Measurements from ENCODE around the gene REEP3.
"Not testable (repeated sequence)": the region's sequence is repeated elsewhere in the genome, so short reads cannot be mapped to it uniquely, and the experiment has no call there.

Gene REEP3

DNA sequence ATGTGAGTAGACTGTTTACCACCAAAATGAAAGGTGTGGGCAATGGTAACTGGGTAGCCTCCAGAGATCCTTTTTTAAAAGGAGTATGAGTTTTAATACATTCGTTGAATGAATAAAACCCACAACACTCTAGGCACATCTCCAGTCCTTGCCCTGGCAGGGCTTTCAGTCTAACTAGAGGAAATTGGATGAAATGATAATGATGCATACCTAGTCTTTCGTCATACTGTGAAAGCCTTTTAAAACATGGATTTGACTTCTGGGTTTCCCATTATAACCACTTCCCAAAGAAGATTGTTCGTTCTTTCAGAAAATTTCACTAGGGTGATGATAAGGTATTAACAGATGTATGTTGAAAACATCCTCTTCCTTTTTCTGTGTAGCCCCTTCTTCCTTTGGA lies 110.8 kb downstream of the REEP3 start:
- DNase-seq, result no peak

DNA sequence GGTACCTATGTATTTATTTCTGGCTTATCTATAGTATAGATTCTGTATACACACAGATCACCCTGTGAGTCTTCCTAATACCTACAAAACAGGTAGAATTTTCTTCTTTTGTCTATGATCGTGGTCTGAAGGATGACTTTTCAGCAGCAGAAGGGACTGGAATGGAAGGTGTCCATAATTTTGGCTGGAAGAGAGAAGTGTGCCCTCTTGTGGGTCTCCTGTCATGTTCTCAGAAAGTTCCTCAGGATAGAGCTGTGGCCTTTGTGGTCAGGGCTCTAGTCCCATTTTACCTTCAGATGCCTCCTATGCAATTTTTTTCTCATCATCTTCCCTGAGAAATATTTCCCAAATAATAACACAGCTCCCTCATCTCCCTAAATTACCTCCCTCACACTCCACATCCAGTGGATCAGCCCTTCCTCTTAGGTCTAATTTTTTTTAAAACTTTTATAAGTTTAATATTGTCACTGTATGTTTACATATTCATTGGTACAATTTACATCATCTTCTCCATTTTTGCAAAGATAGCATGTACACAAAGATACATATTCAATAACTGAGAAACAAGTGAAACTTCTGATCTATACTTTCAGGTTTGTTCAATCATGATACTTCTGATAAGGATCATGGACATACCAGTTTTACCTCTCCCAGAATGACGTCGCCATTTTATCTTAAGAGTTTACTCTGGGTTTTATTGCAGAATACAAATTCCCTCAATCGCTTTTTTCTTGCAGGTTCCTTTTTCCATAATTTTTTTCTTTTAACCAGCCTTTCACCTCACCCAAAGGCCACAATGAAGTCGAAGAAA lies 112.7 kb downstream of the REEP3 start:
- no peak for DNase-seq

DNA sequence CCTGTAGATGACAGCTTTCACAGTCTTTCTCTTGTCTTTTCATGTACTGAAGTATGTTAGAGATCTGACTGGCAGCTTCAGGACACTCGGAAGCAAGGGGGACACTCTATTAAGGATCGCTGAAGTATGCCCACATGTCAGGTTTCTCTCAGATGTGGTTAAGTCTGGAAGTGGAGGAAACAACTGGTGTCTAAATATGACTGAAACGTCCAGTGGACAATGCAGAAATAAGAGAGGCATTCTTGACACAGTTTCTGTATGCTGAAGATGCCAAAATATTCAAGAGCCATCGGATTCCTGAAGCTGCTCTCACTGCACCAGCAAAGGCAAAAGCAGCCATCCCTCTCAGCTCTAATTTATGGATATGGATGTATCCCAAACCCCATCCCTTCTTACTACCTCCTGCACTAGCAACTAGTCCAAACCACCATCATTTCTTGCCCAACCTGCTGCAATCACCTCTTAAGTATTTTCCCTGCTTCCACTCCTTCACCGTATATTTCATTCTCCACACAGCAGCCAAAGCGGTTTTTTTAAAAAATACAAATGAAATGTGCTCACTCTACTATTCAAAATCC lies 113.4 kb downstream of the REEP3 start:
- no peak for DNase-seq

DNA sequence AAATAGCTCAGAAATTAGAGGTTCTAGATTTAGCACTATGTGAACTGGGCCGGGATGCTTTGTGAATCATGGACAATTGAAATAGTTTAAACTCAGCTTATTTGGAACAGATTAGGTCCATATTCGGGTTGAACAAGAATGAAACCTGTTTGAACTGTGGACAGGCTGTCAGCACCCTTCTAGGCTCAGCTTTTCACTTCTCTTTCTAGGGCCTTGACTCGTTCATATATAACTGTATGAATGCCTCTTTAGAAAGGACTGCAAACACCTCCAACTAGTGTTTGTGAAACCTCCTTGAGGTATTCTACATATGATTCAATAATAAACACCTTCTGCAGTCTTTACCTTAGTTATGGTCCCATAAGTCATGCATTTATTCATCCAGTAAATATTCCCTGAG lies 115.6 kb downstream of the REEP3 start:
- DNase-seq, result no peak

DNA sequence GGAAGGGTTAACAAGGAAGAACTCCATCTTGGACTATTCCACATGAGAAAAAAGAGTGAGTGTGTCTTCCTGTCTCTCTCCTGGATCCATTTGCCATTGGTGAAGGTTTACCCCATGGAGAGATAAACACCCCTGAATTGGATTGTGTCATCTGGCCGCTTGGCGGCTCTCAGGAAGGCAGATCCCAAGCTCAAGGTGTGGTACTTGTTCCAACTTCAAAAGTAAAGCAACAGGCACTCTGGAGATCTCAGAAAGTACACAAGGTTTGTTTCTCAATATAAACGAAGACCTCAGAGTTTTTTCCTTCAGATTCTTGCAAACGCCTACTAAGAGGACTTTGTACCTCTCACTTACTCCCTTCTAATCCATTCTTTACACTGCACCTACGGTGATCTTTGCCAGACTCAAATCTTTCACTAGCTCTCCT lies 116.7 kb downstream of the REEP3 start:
- DNase-seq, result no peak

DNA sequence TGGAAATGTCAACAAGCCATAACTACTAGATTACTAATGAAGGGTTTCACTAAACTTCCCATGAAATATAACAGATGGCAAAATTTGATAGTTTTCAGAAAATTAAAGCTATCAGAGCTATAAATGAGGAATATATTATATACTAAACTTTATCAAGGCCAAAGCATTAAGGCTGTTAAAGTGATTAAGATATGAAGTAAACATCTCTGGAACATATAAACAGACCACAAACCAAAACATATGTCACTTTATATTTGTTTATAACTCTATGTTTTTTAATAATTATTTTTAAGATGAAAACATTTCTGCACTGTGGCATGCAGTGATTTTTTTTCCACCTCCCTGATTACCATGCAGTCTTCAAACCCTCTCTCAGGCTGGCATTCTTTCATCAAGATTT lies 120.2 kb downstream of the REEP3 start:
- DNase-seq, result no peak

DNA sequence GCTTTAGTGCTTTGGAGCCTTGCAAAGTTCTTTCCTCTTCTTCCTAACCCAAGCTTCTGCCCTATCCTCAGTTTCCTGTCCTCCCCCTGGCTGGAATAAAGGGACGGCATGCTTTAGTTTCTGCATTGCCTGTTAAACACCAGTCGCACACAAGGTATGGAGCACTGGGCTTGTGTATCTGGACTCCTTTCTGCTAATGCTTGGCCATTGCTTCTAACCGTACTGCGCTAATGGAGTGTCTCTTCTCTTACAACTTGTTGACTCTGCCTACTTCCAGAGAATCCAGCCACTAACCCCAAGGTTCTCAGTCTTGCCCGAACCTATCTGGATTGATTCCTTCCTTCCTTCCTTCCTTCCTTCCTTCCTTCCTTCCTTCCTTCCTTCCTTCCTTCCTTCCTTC lies 120.6 kb downstream of the REEP3 start:
- DNase-seq, result no peak

DNA sequence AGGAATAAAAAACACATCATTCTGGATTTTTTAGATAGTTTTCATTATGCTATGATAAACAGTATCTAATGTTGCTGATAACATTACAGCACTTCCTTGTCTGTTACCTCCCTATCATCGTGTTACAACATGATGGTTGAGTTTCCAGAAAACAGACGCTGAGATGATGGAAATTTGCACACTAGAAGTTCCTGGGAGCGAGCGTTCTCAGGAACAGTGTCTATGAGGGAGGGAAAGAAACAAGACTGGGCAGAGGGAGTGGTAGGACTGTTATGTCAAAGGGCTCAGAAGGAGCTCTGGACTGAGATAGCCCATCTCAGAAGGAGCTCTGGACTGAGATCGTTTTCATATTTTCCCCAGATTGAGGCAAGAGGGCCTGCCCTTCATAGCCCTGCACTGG lies 121.6 kb downstream of the REEP3 start:
- no peak for DNase-seq

DNA sequence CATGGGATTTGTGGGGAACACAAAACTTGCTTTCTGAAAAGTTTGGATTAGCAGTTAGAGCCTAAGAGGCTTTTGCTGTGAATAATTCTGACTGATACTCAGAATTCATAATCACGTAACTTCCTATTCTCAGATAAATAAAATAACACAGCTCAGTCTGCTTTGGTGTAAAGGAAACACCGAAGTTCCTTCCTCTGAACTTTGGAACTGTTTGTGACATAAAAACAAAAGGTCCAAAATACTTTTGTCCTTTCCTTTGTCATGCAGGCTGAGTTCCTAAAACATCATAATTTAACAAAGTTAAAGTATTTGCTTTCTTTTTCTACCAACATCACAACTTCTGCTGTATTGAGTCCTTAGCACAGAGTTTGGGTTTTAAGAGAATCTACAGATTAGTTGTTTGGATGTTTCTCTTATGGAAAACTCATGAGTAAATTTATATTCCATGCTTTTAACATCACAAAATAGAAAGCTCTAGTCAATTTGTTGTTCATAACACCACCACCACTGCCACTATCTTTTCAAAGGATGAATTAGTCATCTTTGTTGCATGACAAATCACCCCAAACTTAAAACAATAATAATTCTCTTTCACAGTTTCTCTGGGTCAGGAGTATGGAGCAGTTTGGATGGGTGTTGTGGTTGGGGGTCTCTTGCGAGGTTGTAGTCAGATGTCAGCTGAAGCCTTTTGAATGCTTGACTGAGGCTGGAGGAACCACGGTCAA lies 123.4 kb downstream of the REEP3 start:
- no peak for DNase-seq

DNA sequence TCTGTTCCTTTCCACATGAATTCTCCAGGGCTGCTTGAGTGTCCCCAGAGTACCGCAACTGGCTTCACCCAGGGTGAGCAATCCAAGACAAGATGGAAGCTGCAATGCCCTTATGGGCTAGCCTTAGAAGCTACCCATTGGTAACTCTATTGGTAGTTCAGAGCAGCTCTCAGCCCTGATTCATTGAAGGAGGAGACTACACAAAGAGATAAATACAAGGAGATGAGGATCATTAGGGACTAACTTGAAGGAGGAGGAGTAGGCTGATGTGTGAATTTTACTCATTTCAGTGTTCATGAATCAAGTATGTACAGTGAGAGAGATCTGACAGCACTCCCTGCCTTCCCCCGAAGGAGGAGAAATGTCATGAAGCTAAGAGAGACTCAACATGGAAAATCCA lies 124.0 kb downstream of the REEP3 start:
- DNase-seq, result no peak

DNA sequence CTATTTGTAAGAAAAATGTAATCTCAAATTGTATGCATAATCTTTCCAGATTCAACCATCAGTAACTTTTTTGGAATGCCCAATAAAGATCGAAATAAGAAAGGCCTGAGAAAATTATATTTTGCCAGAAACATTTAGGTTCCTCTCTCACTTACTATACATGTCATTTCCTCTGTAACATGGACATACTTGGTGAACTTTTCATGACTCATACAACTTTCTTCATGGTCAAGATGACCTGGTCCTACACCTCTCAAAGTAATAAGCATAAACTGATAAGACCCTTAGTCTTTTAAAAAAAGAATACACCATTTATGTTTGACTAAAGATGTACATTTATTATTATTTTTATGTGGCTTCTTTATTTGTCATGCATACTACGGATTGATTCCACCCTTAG lies 125.3 kb downstream of the REEP3 start:
- no peak for DNase-seq

DNA sequence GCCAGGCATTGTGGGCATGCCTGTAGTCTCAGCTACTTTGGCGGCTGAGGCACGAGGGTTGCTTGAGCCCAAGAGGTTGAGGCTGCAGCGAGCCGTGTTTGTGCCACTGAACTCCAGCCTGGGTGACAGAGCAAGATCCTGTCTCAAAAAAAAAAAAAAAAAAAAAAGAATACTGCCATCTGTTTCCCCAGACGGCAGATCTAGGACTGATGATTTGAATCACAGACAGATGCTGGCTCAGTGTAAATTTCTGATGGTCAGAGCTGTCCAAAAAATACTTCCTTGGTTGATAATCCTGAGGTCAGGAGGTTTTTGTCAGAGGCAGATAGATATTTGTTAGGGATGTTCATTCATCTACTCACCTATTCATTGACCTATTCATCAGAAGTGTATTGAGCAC lies 130.7 kb downstream of the REEP3 start:
- no peak for DNase-seq

DNA sequence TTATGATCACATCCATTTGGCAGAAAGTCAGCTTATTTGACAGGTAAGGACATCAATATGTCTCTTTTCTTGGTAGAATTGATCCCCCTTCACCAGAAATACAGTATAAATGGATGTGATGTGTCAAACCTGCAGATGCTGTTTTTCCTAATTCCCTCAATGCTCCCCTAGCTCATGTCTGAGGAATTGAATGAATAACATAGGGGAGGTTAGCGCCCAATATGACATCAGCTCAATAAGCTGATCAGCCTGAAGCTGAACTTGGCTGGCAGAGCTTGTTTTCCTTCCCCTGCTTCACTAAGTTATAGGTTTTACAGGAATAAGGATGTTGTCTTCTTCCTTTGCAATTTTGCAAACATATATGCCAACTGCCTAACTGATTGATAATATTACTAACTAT lies 132.5 kb downstream of the REEP3 start:
- no peak for DNase-seq

DNA sequence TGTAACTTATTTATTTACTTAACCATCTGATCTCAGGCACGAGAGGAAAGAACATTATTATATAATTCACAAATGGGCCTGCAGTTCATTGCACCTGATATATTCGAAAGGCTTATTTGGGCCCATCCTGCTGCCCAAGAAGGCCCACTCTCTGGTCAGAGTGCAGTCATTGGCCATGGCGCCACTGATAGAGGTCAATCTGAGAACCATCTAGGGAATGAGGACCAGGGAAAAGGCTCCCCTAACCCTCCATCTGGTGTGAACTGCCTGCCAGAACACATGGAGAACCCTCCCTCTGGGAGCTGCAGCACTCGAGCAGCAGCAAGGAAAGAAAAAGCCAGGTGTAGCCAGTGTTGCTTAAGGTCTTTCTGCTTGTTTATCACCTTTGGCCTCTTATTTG lies 136.6 kb downstream of the REEP3 start:
- DNase-seq, result no peak

DNA sequence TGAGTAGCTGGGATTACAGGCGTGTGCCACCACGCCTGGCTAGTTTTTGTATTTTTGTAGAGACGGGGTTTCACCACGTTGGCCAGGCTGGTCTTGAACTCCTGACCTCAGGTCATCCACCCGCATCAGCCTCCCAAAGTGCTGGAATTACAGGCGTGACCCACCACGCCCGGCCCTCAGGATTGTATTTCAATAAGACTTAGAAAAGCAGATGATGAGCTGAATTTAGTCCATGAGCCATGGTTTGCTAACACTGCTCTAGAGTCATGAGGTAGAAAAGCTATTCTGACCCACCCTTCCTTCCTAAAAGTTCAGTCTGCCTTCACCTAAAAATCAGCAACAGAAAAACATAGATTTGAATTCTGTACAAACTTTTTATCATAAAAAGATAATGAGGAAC lies 139.7 kb downstream of the REEP3 start:
- DNase-seq, result not testable (repeated sequence)

DNA sequence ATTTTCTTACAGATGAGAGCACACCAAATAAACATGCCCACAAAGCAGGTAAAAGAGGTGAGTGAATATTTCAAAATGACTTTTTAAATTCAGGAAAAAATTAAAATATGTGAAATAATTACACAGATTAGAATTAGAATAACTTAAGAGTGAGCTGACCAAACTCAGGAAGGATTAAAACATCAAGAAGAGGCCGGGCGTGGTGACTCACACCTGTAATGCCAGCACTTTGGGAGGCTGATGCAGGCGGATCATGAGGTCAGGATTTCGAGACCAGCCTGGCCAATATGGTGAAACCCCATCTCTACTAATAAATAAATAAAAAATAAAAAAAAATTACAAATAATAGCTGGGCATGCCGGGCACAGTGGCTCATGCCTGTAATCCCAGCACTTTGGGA lies 140.1 kb downstream of the REEP3 start:
- no peak for DNase-seq

DNA sequence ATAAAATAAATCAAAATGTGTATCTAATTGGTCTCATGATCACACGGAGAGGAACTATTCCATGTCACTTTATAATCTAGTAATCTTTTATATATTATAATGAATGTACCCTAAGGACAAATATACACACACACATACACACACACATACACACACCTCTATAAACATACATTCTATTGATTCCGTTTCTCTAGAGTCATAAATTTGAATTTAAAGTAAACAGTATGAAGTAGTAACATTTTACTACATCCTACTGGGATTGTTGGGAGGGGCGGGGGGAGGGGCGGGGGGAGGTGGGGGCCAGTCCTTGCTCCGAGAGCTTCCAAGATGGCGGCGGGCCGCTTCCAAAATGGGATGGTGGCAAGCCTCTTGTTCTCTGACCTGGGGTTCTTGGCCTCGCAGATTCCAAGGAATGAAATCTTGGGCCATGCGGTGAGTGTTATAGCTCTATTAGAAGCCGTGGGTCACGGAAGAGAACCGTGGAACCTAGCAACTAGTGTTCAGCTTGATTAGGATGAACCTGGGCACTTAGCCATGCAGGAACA lies 143.2 kb downstream of the REEP3 start:
- DNase-seq, result no peak

DNA sequence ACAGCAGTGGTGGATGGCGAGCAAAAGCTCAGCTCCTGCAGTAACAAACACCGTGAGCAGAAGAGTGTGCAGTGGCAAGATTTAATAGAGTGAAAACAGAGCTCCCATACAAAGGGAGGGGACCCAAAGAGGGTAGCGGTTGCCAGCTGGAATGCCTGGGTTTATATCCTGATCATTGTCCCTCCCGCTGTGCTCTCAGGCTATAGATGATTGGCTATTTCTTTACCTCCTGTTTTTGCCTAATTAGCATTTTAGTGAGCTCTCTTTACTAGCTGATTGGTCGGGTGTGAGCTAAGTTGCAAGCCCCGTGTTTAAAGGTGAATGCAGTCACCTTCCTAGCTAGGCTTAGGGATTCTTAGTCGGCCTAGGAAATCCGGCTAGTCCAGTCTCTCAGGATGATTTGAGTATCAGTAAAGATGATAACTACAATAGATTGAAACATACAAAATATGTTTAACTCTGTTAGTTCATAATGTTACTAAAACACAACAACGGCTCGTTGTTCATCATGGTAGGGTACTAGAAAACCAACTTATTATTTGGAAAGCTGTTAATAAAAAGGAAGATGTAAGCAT lies 143.9 kb downstream of the REEP3 start:
- DNase-seq, result not testable (repeated sequence)

DNA sequence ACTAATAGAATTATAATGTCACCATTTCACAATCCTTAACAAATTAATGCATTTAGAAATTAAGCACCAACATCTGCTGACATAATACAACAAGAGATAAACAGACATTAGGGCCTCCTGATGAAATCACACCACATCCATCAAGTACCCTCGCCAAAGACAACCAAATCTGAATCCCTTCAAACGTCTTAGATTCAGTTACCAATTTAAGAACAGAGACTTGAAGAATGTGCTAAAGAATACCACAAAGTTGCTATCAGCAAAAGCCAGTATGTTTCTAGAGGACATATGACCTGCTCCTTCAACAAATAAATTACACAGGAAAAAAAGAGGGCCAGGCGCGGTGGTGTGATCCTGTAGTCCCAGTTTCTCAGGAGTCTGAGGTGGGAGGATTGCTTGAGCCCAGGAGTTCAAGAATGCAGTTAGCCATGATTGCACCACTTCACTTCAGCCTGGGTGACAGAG lies 144.5 kb downstream of the REEP3 start:
- no peak for DNase-seq

DNA sequence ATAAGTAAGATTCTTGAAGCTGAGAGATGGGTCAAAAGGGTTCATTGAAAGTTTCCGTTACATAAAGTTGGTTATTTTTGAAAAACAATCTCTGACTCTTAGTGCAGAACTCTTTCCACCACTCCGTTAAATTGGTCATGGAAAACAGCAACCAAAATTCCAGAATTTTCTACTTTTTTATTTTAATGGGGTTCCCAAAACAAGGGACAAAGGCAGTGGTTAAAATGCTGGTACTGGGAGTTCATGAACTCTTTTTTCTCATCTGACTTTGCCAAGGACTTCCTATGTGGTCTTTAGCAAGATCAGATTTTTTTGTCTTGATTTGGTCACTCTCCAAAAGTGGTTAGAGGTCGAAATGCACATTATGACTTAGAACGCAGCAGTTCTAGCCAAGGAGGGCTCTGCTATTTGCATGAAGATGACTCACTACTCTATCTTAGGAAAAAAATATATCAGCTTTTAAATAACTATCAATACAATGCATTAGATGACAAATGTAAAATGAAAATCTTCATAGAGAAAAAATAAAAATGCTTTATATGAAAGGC lies 145.7 kb downstream of the REEP3 start:
- DNase-seq, result no peak

DNA sequence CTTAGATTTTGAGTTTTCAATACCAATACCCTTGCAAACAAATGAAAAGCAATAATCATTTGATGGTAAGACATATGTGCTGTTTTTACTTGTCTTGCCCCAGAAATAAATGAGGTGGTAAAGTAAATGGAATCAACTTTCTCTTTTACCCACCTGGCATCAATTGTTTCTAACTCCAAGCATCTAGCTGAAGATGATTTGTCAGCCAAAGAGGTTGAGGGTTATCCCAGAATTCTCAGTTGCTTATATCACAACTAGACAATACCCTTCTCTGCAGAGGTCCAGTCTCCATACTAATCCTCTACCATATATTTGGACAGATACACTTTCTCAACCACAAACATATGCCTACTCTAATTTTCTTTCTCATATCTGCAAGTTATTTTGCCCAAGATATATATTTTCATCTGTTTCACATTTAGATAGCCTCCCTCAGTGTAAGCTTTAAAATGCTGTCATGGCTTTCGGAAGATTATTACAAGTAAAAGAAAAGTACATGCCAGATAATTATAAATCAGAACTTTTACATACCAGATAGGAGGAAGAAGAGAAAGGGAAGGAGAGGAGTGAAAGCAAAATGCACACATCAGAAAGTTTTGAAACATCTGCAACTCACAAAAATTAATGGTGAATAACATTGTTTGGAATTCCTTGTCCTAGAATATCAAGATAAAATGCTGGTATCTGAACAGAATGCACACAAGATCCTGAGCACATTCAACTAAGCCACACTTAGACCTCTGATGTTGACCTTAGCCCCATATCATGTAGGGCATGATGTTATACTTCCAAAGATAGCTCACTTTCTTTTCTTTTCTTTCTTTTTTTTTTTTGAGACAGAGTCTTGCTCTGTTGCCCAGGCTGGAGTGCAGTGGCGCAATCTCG lies 146.6 kb downstream of the REEP3 start:
- DNase-seq, result no peak

DNA sequence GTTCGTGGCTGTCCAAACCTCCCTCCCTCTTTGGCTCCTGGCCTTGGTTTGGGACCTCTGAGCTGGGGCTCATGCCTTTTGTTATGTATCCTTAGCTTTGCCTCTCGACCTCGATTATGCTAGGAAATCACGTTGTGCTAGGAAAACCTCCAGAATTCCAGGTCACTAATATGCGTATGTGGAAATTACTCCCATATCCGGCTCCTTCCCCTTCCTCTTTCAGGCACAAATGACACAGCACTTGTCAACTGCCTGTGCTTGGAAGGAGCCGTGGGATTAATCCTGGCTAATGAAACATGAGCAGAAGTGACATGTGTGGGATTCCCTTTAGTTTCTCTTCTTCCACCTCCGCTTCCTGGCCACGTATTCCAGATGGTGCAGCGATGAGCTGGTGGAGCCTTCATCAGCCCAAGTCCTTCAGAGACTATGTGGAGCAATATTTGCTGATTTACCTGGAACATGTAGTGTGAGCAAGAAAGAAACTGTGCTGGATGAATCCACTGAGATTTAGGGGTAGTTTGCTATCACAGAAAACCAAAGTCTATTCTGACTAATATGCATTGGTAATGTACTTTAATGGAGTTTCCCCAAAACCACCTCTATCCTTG lies 149.2 kb downstream of the REEP3 start:
- DNase-seq, result no peak

Data from NCI-H187 treated with DMSO at 0.1 percent for 48 hours (cell line).